GM12872 (cell line): ENCODE data around the gene TTC7B.

ENCODE experiments used
- TF ChIP-seq, protein P1 (sequence below): IDR thresholded peaks from 3 replicates; pipeline ENCODE4 v1.5.1; 2011; ENCODE audit warnings: low read depth, mild to moderate bottlenecking, low read length, moderate library complexity; ENCODE audit not compliant: insufficient read depth

TTC7B gene

DNA sequence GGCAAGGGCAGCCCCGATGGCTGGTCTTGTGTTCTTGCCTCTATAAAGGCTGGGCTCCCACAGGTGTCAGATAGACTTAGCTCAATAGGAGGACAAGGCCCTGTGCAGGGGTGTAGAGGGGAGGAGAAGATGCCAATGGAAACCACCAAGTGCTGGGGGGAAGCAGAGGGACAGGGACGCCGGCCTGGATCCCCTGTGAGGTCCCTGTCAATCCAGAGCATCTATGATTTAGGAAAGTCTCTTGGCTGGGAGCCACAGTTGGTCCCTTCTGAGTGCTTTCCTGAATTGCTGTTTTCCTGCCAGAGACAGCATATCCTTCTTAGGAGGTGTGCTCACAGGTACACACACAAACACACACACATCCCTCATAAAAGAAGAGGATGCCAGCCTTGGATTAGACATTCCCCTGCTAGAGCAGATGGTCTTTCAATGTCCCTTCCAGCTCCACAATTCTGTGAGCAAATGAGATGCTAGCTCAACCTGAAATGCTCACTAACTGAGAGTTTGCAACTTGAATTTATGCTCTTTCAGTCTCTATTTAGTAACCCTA is 62.7 kb downstream of the TTC7B start:
- TF ChIP-seq, protein P1, sequence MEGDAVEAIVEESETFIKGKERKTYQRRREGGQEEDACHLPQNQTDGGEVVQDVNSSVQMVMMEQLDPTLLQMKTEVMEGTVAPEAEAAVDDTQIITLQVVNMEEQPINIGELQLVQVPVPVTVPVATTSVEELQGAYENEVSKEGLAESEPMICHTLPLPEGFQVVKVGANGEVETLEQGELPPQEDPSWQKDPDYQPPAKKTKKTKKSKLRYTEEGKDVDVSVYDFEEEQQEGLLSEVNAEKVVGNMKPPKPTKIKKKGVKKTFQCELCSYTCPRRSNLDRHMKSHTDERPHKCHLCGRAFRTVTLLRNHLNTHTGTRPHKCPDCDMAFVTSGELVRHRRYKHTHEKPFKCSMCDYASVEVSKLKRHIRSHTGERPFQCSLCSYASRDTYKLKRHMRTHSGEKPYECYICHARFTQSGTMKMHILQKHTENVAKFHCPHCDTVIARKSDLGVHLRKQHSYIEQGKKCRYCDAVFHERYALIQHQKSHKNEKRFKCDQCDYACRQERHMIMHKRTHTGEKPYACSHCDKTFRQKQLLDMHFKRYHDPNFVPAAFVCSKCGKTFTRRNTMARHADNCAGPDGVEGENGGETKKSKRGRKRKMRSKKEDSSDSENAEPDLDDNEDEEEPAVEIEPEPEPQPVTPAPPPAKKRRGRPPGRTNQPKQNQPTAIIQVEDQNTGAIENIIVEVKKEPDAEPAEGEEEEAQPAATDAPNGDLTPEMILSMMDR, result no peak

DNA sequence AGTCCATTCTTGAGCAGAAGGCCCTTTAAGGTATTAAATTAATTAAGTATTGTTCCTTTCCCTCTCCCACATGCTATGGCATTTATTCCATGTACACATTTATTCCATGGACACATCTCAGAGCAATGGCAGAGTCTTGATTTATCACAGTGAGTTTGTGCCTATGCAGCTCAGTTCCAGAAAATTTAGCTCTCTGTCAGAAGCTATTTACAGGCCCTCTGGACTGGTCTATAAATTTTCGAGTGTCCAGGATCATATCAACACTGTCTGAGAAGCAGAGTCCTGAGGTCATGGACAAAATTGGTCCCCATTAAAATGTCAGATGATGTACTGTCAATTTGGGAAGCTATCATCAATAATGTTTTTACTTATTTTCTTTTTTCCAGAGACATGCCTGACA is 65.5 kb downstream of the TTC7B start:
- TF ChIP-seq, protein P1, result no peak

DNA sequence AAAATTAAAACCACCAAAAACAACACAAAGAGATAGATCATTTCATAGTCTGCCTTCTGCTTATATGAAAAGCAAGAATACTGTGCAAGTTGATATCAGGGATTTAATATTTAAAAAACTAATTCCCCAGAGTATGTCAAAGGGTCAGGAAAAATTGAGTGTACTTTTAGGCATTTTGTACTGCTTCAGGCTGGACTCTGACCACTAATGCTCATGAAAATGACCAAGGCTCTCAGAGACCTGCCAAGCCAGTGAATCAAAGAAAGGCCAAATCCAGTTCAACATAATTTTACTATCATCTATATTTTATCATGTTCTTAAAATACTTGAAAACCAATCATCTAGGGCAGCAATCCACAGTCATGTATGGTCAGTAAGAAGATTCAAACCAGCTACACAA is 66.0 kb downstream of the TTC7B start:
- TF ChIP-seq, protein P1, result no peak

DNA sequence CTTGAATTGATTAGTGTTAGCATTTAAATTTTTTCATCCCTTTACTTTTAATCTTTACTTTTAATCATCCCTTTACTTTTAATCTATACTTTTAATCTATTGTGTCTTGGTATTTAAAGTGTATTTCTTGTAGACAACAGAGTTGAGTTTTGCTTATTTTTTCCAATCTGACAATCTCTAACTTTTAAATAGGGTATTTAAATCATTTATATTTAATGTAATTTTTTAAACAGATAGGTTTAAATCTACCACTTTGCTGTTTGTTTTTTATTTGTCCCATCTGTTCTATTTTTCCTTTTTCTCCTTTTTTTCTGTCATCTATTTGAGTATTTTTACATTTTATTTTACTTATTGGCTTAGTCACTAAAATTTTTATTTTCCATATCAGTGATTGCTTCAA is 68.3 kb downstream of the TTC7B start:
- TF ChIP-seq, protein P1, result no peak

DNA sequence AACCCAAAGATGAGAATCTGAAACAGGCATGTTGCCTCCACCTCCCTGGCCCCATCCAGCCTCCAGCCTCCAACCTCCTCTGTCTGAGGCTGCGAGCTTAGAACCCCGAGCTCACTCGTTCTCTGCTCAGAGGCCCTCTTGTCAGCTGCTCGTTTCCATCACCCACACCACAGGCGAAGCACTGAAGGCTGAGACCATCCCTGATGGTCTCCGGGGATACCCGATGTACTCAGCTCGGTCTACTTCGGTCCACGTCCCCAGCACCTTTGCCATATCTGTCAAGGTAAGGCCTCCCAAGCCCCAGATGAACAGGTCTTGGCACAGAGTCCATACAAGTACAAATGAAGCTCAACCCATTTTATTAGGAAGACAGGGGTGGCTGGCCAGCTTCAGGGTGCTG is 72.4 kb downstream of the TTC7B start:
- TF ChIP-seq, protein P1, result no peak

DNA sequence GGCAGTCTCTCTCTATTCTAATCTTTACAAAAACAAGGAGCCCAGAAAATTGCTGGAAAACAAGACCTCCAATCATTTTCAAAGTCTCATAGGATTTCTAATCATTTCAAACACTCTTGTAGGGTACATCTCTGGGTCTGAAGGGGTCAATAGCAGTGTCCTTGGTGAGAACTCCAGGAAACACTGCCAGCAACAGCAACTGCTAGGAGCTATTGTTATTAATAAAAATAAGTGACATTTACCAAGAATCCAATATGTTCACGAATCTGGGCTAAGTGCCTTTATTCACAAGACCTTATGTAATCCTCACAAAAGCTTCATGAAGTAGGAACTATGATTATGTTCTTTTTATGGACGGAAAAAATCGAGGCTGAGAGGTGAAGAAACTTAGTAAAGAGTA is 72.8 kb downstream of the TTC7B start:
- TF ChIP-seq, protein P1, result no peak

DNA sequence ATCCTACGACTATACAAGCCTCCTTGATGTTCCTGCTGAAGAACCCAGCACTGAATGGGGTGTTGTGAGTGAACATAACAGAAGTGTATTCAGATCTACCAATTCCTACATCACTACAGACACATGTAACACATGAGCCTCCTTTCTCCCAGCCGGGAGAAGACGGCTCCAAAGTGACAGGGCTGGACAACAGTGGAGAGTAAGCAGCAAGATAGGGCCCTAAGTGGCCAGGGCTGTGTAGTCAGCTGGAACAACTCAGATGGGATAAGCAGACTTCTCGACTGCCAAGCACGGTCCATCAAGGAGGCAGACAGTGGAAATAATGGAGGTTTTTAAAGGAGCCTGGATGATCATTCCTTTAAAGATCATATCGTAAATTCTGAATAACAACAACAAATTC is 73.5 kb downstream of the TTC7B start:
- TF ChIP-seq, protein P1, result no peak

DNA sequence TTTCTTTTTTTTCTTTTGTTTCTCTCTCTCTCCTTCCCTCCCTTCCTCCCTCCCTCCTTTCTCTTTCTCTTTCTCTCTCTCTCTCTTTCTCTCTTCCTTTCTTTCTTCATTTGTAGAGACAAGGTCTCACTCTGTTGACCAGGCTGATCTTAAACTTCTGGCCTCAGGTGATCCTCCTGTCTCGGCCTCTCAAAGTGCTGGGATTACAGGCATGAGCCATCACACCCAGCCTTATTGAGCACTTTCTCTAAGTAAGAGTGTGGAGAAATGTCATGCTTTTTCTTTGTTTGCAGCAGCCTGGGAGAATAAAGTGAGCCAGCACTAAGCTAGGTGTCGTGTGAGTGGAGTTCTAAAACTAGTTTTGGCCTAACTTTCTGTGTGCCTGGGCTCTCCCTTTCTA is 74.0 kb downstream of the TTC7B start:
- TF ChIP-seq, protein P1, result no peak
